HCT116 (cell line): ENCODE measurements around the gene CRX.
"Not testable (repeated sequence)": the region's sequence is repeated elsewhere in the genome, so short reads cannot be mapped to it uniquely, and the experiment has no call there.

Experiments used
- EGR1 ChIP-seq: IDR thresholded peaks from 2 replicates; pipeline ENCODE4 v1.6.1; 2012; ENCODE audit warnings: low read depth
- POLR2A ChIP-seq: IDR thresholded peaks from 2 replicates; pipeline ENCODE4 v1.7.0; 2011; ENCODE audit warnings: borderline replicate concordance; ENCODE audit not compliant: insufficient read depth, insufficient read length; ENCODE audit errors: extremely low read depth
- POLR2AphosphoS5 ChIP-seq: IDR thresholded peaks from 2 replicates; pipeline ENCODE4 v1.6.1; 2011; ENCODE audit warnings: mild to moderate bottlenecking, low read depth, low read length, moderate library complexity
- RAD21 ChIP-seq: IDR thresholded peaks from 2 replicates; pipeline ENCODE4 v1.6.1; 2012; ENCODE audit warnings: low read depth, mild to moderate bottlenecking
- SIN3A ChIP-seq: IDR thresholded peaks from 2 replicates; pipeline ENCODE4 v1.6.1; 2012; ENCODE audit warnings: low read depth
- TF ChIP-seq, protein P1 (sequence below): IDR thresholded peaks from 2 replicates; pipeline ENCODE4 v1.6.1; 2012; ENCODE audit warnings: low read depth
- TF ChIP-seq, protein P2 (sequence below), 3 experiments: fragments of 200-600 bp in 1 of 3; sonication (generic) in 1 of 3; IDR thresholded peaks in 2 of 3; conservative IDR thresholded peaks in 1 of 3; 2 replicates each; pipeline ENCODE4 v1.5.1; 2012 to 2017; ENCODE audit warnings: low read depth in 2 of 3, low read length in 2 of 3, antibody characterized with exemption in 1 of 3, borderline replicate concordance in 1 of 3, control low read depth in 1 of 3, mild to moderate bottlenecking in 1 of 3, mixed read lengths in 1 of 3, mixed run types in 1 of 3, moderate library complexity in 1 of 3; ENCODE audit not compliant: insufficient read depth in 1 of 3

DNA sequence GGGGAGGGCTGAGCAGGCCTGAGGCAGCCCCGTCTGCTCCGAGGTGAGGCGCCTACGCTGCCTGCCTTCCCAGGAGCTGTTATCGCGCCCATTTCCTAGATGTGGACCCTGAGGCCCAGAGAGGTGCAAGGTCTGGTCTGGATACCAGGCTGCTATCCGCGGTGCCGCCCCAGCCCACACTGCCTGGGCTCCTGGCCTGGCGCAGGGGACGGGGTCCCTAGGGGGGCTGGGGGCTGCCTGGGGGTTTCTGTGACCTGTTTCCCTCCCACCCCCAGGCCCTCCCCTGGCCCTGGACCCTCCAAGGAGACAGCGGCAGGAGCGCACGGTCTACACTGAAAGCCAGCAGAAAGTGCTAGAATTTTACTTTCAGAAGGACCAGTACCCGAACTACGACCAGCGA, 38.1 kb downstream of the CRX start:
- TF ChIP-seq SIN3A, POLR2AphosphoS5, POLR2A, EGR1, RAD21: not testable (repeated sequence)
- TF ChIP-seq, protein P1, sequence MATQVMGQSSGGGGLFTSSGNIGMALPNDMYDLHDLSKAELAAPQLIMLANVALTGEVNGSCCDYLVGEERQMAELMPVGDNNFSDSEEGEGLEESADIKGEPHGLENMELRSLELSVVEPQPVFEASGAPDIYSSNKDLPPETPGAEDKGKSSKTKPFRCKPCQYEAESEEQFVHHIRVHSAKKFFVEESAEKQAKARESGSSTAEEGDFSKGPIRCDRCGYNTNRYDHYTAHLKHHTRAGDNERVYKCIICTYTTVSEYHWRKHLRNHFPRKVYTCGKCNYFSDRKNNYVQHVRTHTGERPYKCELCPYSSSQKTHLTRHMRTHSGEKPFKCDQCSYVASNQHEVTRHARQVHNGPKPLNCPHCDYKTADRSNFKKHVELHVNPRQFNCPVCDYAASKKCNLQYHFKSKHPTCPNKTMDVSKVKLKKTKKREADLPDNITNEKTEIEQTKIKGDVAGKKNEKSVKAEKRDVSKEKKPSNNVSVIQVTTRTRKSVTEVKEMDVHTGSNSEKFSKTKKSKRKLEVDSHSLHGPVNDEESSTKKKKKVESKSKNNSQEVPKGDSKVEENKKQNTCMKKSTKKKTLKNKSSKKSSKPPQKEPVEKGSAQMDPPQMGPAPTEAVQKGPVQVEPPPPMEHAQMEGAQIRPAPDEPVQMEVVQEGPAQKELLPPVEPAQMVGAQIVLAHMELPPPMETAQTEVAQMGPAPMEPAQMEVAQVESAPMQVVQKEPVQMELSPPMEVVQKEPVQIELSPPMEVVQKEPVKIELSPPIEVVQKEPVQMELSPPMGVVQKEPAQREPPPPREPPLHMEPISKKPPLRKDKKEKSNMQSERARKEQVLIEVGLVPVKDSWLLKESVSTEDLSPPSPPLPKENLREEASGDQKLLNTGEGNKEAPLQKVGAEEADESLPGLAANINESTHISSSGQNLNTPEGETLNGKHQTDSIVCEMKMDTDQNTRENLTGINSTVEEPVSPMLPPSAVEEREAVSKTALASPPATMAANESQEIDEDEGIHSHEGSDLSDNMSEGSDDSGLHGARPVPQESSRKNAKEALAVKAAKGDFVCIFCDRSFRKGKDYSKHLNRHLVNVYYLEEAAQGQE, result not testable (repeated sequence)
- TF ChIP-seq, protein P2, sequence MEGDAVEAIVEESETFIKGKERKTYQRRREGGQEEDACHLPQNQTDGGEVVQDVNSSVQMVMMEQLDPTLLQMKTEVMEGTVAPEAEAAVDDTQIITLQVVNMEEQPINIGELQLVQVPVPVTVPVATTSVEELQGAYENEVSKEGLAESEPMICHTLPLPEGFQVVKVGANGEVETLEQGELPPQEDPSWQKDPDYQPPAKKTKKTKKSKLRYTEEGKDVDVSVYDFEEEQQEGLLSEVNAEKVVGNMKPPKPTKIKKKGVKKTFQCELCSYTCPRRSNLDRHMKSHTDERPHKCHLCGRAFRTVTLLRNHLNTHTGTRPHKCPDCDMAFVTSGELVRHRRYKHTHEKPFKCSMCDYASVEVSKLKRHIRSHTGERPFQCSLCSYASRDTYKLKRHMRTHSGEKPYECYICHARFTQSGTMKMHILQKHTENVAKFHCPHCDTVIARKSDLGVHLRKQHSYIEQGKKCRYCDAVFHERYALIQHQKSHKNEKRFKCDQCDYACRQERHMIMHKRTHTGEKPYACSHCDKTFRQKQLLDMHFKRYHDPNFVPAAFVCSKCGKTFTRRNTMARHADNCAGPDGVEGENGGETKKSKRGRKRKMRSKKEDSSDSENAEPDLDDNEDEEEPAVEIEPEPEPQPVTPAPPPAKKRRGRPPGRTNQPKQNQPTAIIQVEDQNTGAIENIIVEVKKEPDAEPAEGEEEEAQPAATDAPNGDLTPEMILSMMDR (IDR thresholded peaks at IDR 0.05 in 2 of 3, conservative IDR thresholded peaks at IDR 0.05 in 1 of 3; ENCODE audit: borderline replicate concordance in 1 of 3, insufficient read depth in 1 of 3, low read depth in 2 of 3, low read length in 2 of 3), result not testable (repeated sequence)
